T-cell (primary cell): Measurements from ENCODE around the gene CNTNAP2. TPM values are rescaled to one million over a fixed set of nuclear protein-coding genes. Genes with fewer than 3 reads are reported as not detected.

Source experiments
- ATAC-seq, 4 experiments: fragments of 200-7000 bp in 3 of 4; fragments of 150-1000 bp in 1 of 4; cut with Tn5 transposase; replicated peaks in 1 of 4; 1 replicate in 3 of 4; 2 replicates in 1 of 4; pipeline ENCODE4 v1.10.0; 2021; ENCODE audit warnings: moderate library complexity in 3 of 4, mild to moderate bottlenecking in 2 of 4, moderate number of reproducible peaks in 1 of 4
- CTCF ChIA-PET, 2 donors: fragments of 300-600 bp; sonication (Branson Sonifier 250); formaldehyde crosslinking; loops; one replicate each; lab custom pipeline; 2022; ENCODE audit warnings: antibody characterized with exemption in 2 of 2; lab: Charles Lee
- POLR2A ChIA-PET, 2 donors: fragments of 300-600 bp; sonication (Branson Sonifier 250); formaldehyde crosslinking; loops; one replicate each; lab custom pipeline; 2022; ENCODE audit warnings: antibody characterized with exemption in 2 of 2; lab: Charles Lee
- DNase-seq, 35 experiments: peaks; one replicate each; pipeline versions ENCODE4 v3.0.0 to v3.0.0-alpha.2; 2013 to 2023
- H3K27ac ChIP-seq: one replicate; pipeline ENCODE4 v1.5.1; 2013; ENCODE audit warnings: low read length
- H3K27me3 ChIP-seq, 2 experiments: replicated peaks in 1 of 2; 1 replicate in 1 of 2; 2 replicates in 1 of 2; pipeline versions ENCODE4 v1.6.1 to v1.7.0; 2013; ENCODE audit warnings: low read length in 1 of 2, mixed read lengths in 1 of 2; ENCODE audit not compliant: control insufficient read depth in 2 of 2, insufficient read depth in 2 of 2; ENCODE audit errors: extremely low read depth in 1 of 2
- H3K36me3 ChIP-seq, 2 donors: 1 replicate in 1 of 2; 2 replicates in 1 of 2; pipeline versions ENCODE4 v1.6.1 to v1.7.0; 2013; ENCODE audit warnings: low read length in 1 of 2; ENCODE audit not compliant: control insufficient read depth in 2 of 2, insufficient read depth in 1 of 2; ENCODE audit errors: extremely low read depth in 1 of 2
- H3K4me1 ChIP-seq, 2 experiments: 1 replicate in 1 of 2; 2 replicates in 1 of 2; pipeline versions ENCODE4 v1.6.1 to v1.7.0; 2013; ENCODE audit warnings: low read length in 2 of 2, mixed read lengths in 1 of 2; ENCODE audit not compliant: insufficient read depth in 2 of 2, control insufficient read depth in 1 of 2; ENCODE audit errors: extremely low read depth in 1 of 2
- H3K4me3 ChIP-seq, 2 donors: 1 replicate in 1 of 2; 2 replicates in 1 of 2; pipeline versions ENCODE4 v1.5.1 to v1.7.0; 2013; ENCODE audit warnings: mild to moderate bottlenecking in 2 of 2, low read length in 1 of 2, moderate library complexity in 1 of 2; ENCODE audit not compliant: control insufficient read depth in 1 of 2; ENCODE audit errors: extremely low read depth in 1 of 2
- H3K9me3 ChIP-seq: 2 replicates; pipeline ENCODE4 v1.7.0; 2013
- H3K27ac Mint-ChIP-seq, 2 donors: one replicate each; pipeline ENCODE4 v1.8.0; 2020 to 2021; ENCODE audit warnings: mild to moderate bottlenecking in 2 of 2, mixed read lengths in 2 of 2
- H3K27me3 Mint-ChIP-seq, 2 donors: one replicate each; pipeline ENCODE4 v1.8.0; 2021 to 2022; ENCODE audit warnings: mixed read lengths in 2 of 2
- H3K36me3 Mint-ChIP-seq: one replicate; pipeline ENCODE4 v1.8.0; 2021; ENCODE audit warnings: mixed read lengths
- H3K4me1 Mint-ChIP-seq, 3 donors: one replicate each; pipeline ENCODE4 v1.8.0; 2020 to 2022; ENCODE audit warnings: mixed read lengths in 3 of 3, mild to moderate bottlenecking in 1 of 3
- H3K4me3 Mint-ChIP-seq, 3 donors: one replicate each; pipeline ENCODE4 v1.8.0; 2020 to 2022; ENCODE audit warnings: mild to moderate bottlenecking in 3 of 3, mixed read lengths in 3 of 3, moderate library complexity in 3 of 3
- H3K9me3 Mint-ChIP-seq, 3 donors: one replicate each; pipeline ENCODE4 v1.8.0; 2020 to 2022; ENCODE audit warnings: mixed read lengths in 3 of 3
- WGBS: methylation state at CpG from one replicate; pipeline ENCODE4 v1.1.5; 2013; ENCODE audit warnings: missing lambda C conversion rate; ENCODE audit not compliant: insufficient coverage; 5-methylcytosine and 5-hydroxymethylcytosine counted together
- total RNA-seq, 35 experiments: library from RNA in 6 of 35; stranded (reverse) in 6 of 35; fragments of 120-200 nt in 1 of 35; gene quantifications; one replicate each; pipeline versions ENCODE4 v1.2.1 to v1.2.4 and lab custom pipeline; 2013 to 2026

CNTNAP2 gene
- total RNA-seq, 5 donors from 2014 or later (not counting 1 experiment from before 2014, with no cell fraction given): 0.15 to 0.72 (median 0.21) TPM

- ChIA-PET POLR2A (no interaction called here), CTCF (no interaction called here)
- no CpG with 5 or more reads among the region's 2 CpGs for WGBS
Observed at GRCh38 chr7:147971606-147972110, 1855.1 kb downstream of the CNTNAP2 start.

GRCh38 chr7:147978201-147978600 is 1861.6 kb downstream of the CNTNAP2 start:
- no peak for ATAC-seq
- DNase-seq: no peak
- Mint-ChIP-seq H3K27ac (no peak overlapping the region), H3K9me3 (no peaks in the 10 kb centered on the region), H3K36me3 (no peaks in the 10 kb centered on the region), H3K4me3 (no peak overlapping the region), H3K27me3 (peaks cover 0 to 4% of the 10 kb centered on the region in 2 donors), H3K4me1 (peaks cover 0 to 1% (median 0%) of the 10 kb centered on the region in 3 donors)
- Histone ChIP-seq H3K27me3 (no peaks in the 10 kb centered on the region), H3K36me3 (no peaks in the 10 kb centered on the region), H3K4me3 (no peak overlapping the region), H3K27ac (no peak overlapping the region), H3K9me3 (no peaks in the 10 kb centered on the region), H3K4me1 (no peaks in the 10 kb centered on the region)
- ChIA-PET CTCF (no interaction called here), POLR2A (no interaction called here)
- no CpG with 5 or more reads among the region's 2 CpGs for WGBS

More at GRCh38 chr7:147971606-147972110, 1855.1 kb downstream of the CNTNAP2 start:
- Mint-ChIP-seq H3K27ac (no peak overlapping the region), H3K4me1 (no peaks in the 10 kb centered on the region), H3K4me3 (no peak overlapping the region), H3K9me3 (peaks cover 0 to 5% (median 3%) of the 10 kb centered on the region in 3 donors), H3K36me3 (no peaks in the 10 kb centered on the region), H3K27me3 (no peaks in the 10 kb centered on the region)
- DNase-seq (no peak), ATAC-seq (no peak)
- H3K36me3 ChIP-seq: no peaks in the 10 kb centered on the region
- H3K4me1 ChIP-seq: no peaks in the 10 kb centered on the region
- no peaks in the 10 kb centered on the region for H3K9me3 ChIP-seq
- no peaks in the 10 kb centered on the region for H3K27me3 ChIP-seq
- no peak overlapping the region for H3K4me3 ChIP-seq
- no peak overlapping the region for H3K27ac ChIP-seq

GRCh38 chr7:147978651-147979050 is 1862.0 kb downstream of the CNTNAP2 start:
- Mint-ChIP-seq H3K27ac (no peak overlapping the region), H3K4me1 (peaks cover 0 to 1% (median 0%) of the 10 kb centered on the region in 3 donors), H3K36me3 (no peaks in the 10 kb centered on the region), H3K27me3 (peaks cover 0 to 4% of the 10 kb centered on the region in 2 donors), H3K9me3 (no peaks in the 10 kb centered on the region), H3K4me3 (no peak overlapping the region)
- Histone ChIP-seq H3K36me3 (no peaks in the 10 kb centered on the region), H3K27me3 (no peaks in the 10 kb centered on the region), H3K4me3 (no peak overlapping the region), H3K9me3 (no peaks in the 10 kb centered on the region), H3K27ac (no peak overlapping the region), H3K4me1 (no peaks in the 10 kb centered on the region)
- CTCF ChIA-PET: no interaction called here
- 93% methylated on average over 2 of the region's 5 CpGs for WGBS
- ATAC-seq: no peak
- DNase-seq: no peak
- POLR2A ChIA-PET: no interaction called here

GRCh38 chr7:147980826-147981813 is 1864.5 kb downstream of the CNTNAP2 start:
- no peak overlapping the region for H3K27ac Mint-ChIP-seq
- H3K4me3 ChIP-seq: no peak overlapping the region
- peaks cover 0 to 1% (median 0%) of the 10 kb centered on the region in 3 donors for H3K4me1 Mint-ChIP-seq
- no peaks in the 10 kb centered on the region for H3K9me3 Mint-ChIP-seq
- H3K27ac ChIP-seq: no peak overlapping the region
- H3K36me3 Mint-ChIP-seq: no peaks in the 10 kb centered on the region
- H3K4me1 ChIP-seq: no peaks in the 10 kb centered on the region
- H3K27me3 Mint-ChIP-seq: peaks cover 0 to 4% of the 10 kb centered on the region in 2 donors
- H3K4me3 Mint-ChIP-seq: no peak overlapping the region
- POLR2A ChIA-PET: no interaction called here
- CTCF ChIA-PET: no interaction called here
- H3K9me3 ChIP-seq: no peaks in the 10 kb centered on the region
- H3K27me3 ChIP-seq: no peaks in the 10 kb centered on the region
- no peaks in the 10 kb centered on the region for H3K36me3 ChIP-seq
- ATAC-seq (no peak), DNase-seq (no peak)
- no CpG with 5 or more reads among the region's 4 CpGs for WGBS

GRCh38 chr7:147982307-147982706 is 1865.7 kb downstream of the CNTNAP2 start:
- Histone ChIP-seq H3K9me3 (no peaks in the 10 kb centered on the region), H3K27ac (no peak overlapping the region), H3K27me3 (no peaks in the 10 kb centered on the region), H3K4me1 (no peaks in the 10 kb centered on the region), H3K4me3 (no peak overlapping the region), H3K36me3 (no peaks in the 10 kb centered on the region)
- POLR2A ChIA-PET: no interaction called here
- no peaks in the 10 kb centered on the region for H3K36me3 Mint-ChIP-seq
- DNase-seq (no peak), ATAC-seq (no peak)
- CTCF ChIA-PET: no interaction called here
- H3K27ac Mint-ChIP-seq: no peak overlapping the region
- H3K9me3 Mint-ChIP-seq: no peaks in the 10 kb centered on the region
- H3K4me1 Mint-ChIP-seq: peaks cover 0 to 1% (median 0%) of the 10 kb centered on the region in 3 donors
- peaks cover 0 to 4% of the 10 kb centered on the region in 2 donors for H3K27me3 Mint-ChIP-seq
- WGBS: 90% methylated on average over 1 of the region's 1 CpG
- no peak overlapping the region for H3K4me3 Mint-ChIP-seq

- DNase-seq (no peak), ATAC-seq (no peak)
- no peaks in the 10 kb centered on the region for H3K27me3 ChIP-seq
- H3K27me3 Mint-ChIP-seq: no peaks in the 10 kb centered on the region
- ChIA-PET CTCF (no interaction called here), POLR2A (no interaction called here)
- H3K4me1 ChIP-seq: no peaks in the 10 kb centered on the region
- no peak overlapping the region for H3K27ac Mint-ChIP-seq
- no peaks in the 10 kb centered on the region for H3K9me3 Mint-ChIP-seq
- peaks cover 0 to 1% (median 0%) of the 10 kb centered on the region in 3 donors for H3K4me1 Mint-ChIP-seq
- no CpG with 5 or more reads among the region's 2 CpGs for WGBS
- H3K9me3 ChIP-seq: no peaks in the 10 kb centered on the region
- H3K36me3 ChIP-seq: no peaks in the 10 kb centered on the region
- no peaks in the 10 kb centered on the region for H3K36me3 Mint-ChIP-seq
- no peak overlapping the region for H3K4me3 Mint-ChIP-seq
- H3K27ac ChIP-seq: no peak overlapping the region
- no peak overlapping the region for H3K4me3 ChIP-seq
Observed at GRCh38 chr7:147984265-147984664, 1867.7 kb downstream of the CNTNAP2 start.
